ENCODE measurements around the gene FNIP1.
"Not testable (repeated sequence)": the region's sequence is repeated elsewhere in the genome, so short reads cannot be mapped to it uniquely, and the experiment has no call there.

Gene FNIP1

GRCh38 chr5:131684051-131684450, 112.8 kb downstream of the FNIP1 start:
- H3K27me3 ChIP-seq (ENCODE audit: low read depth, low read length): no peaks in the 10 kb centered on the region
- peaks cover 6 to 14% of the 10 kb centered on the region in 2 donors for H3K36me3 ChIP-seq (ENCODE audit: control insufficient read depth in 1 of 2, insufficient read depth in 2 of 2, low read length in 2 of 2)
- H3K4me3 ChIP-seq (ENCODE audit: low read depth in 1 of 2, low read length in 2 of 2): no peak overlapping the region
- no peak overlapping the region for H3K27ac ChIP-seq (ENCODE audit: low read length)
- H3K4me1 ChIP-seq (ENCODE audit: control insufficient read depth in 1 of 2, insufficient read depth in 2 of 2, low read length in 2 of 2): peaks cover 0 to 4% of the 10 kb centered on the region in 2 donors
- H3K9me3 ChIP-seq (ENCODE audit: control insufficient read depth in 1 of 2, low read length in 2 of 2): no peaks in the 10 kb centered on the region

GRCh38 chr5:131682826-131683225, 114.0 kb downstream of the FNIP1 start:
- Histone ChIP-seq H3K4me1 (ENCODE audit: control insufficient read depth in 1 of 2, insufficient read depth in 2 of 2, low read length in 2 of 2) (peaks cover 0 to 4% of the 10 kb centered on the region in 2 donors), H3K36me3 (ENCODE audit: control insufficient read depth in 1 of 2, insufficient read depth in 2 of 2, low read length in 2 of 2) (peaks cover 9 to 14% of the 10 kb centered on the region in 2 donors), H3K9me3 (ENCODE audit: control insufficient read depth in 1 of 2, low read length in 2 of 2) (no peaks in the 10 kb centered on the region), H3K4me3 (ENCODE audit: low read depth in 1 of 2, low read length in 2 of 2) (no peak overlapping the region), H3K27ac (ENCODE audit: low read length) (no peak overlapping the region), H3K27me3 (ENCODE audit: low read depth, low read length) (no peaks in the 10 kb centered on the region)

- Histone ChIP-seq H3K27me3 (ENCODE audit: low read depth, low read length) (no peaks in the 10 kb centered on the region), H3K27ac (ENCODE audit: low read length) (no peak overlapping the region), H3K4me3 (ENCODE audit: low read depth in 1 of 2, low read length in 2 of 2) (no peak overlapping the region), H3K9me3 (ENCODE audit: control insufficient read depth in 1 of 2, low read length in 2 of 2) (no peaks in the 10 kb centered on the region), H3K4me1 (ENCODE audit: control insufficient read depth in 1 of 2, insufficient read depth in 2 of 2, low read length in 2 of 2) (peaks cover 0 to 4% of the 10 kb centered on the region in 2 donors), H3K36me3 (ENCODE audit: control insufficient read depth in 1 of 2, insufficient read depth in 2 of 2, low read length in 2 of 2) (peaks cover 15 to 16% of the 10 kb centered on the region in 2 donors)
These were observed 114.6 kb downstream of the FNIP1 start for GRCh38 chr5:131682175-131682574.

GRCh38 chr5:131679911-131680310, 116.9 kb downstream of the FNIP1 start:
- H3K9me3 ChIP-seq (ENCODE audit: control insufficient read depth in 1 of 2, low read length in 2 of 2): no peaks in the 10 kb centered on the region
- H3K27ac ChIP-seq (ENCODE audit: low read length): no peak overlapping the region
- no peak overlapping the region for H3K4me3 ChIP-seq (ENCODE audit: low read depth in 1 of 2, low read length in 2 of 2)
- H3K36me3 ChIP-seq (ENCODE audit: control insufficient read depth in 1 of 2, insufficient read depth in 2 of 2, low read length in 2 of 2): peaks cover 19 to 25% of the 10 kb centered on the region in 2 donors
- H3K27me3 ChIP-seq (ENCODE audit: low read depth, low read length): no peaks in the 10 kb centered on the region
- H3K4me1 ChIP-seq (ENCODE audit: control insufficient read depth in 1 of 2, insufficient read depth in 2 of 2, low read length in 2 of 2): peaks cover 0 to 4% of the 10 kb centered on the region in 2 donors

- Histone ChIP-seq H3K36me3 (ENCODE audit: control insufficient read depth in 1 of 2, insufficient read depth in 2 of 2, low read length in 2 of 2) (peaks cover 19 to 25% of the 10 kb centered on the region in 2 donors), H3K4me1 (ENCODE audit: control insufficient read depth in 1 of 2, insufficient read depth in 2 of 2, low read length in 2 of 2) (peaks cover 0 to 11% of the 10 kb centered on the region in 2 donors)
- H3K27ac ChIP-seq (ENCODE audit: low read length); H3K4me3 ChIP-seq (ENCODE audit: low read depth in 1 of 2, low read length in 2 of 2); H3K27me3 ChIP-seq (ENCODE audit: low read depth, low read length); H3K9me3 ChIP-seq (ENCODE audit: control insufficient read depth in 1 of 2, low read length in 2 of 2): not testable (repeated sequence)
These were observed 118.5 kb downstream of the FNIP1 start for GRCh38 chr5:131678273-131678672.

- H3K36me3 ChIP-seq (ENCODE audit: control insufficient read depth in 1 of 2, insufficient read depth in 2 of 2, low read length in 2 of 2): peaks cover 19 to 28% of the 10 kb centered on the region in 2 donors
- H3K27ac ChIP-seq (ENCODE audit: low read length): no peak overlapping the region
- H3K4me1 ChIP-seq (ENCODE audit: control insufficient read depth in 1 of 2, insufficient read depth in 2 of 2, low read length in 2 of 2): peaks cover 0 to 19% of the 10 kb centered on the region in 2 donors
These were observed 119.7 kb downstream of the FNIP1 start for GRCh38 chr5:131677115-131677514.

GRCh38 chr5:131672776-131673175, 124.0 kb downstream of the FNIP1 start:
- no peaks in the 10 kb centered on the region for H3K27me3 ChIP-seq (ENCODE audit: low read depth, low read length)
- H3K4me3 ChIP-seq (ENCODE audit: low read depth in 1 of 2, low read length in 2 of 2): peak overlapping the region in 1 of 2 donors; percentile 33
- no peaks in the 10 kb centered on the region for H3K9me3 ChIP-seq (ENCODE audit: control insufficient read depth in 1 of 2, low read length in 2 of 2)
- H3K36me3 ChIP-seq (ENCODE audit: control insufficient read depth in 1 of 2, insufficient read depth in 2 of 2, low read length in 2 of 2): peaks cover 24 to 30% of the 10 kb centered on the region in 2 donors
- peaks cover 6 to 37% of the 10 kb centered on the region in 2 donors for H3K4me1 ChIP-seq (ENCODE audit: control insufficient read depth in 1 of 2, insufficient read depth in 2 of 2, low read length in 2 of 2)
- peak overlapping the region; percentile 91 for H3K27ac ChIP-seq (ENCODE audit: low read length)

More at GRCh38 chr5:131677115-131677514, 119.7 kb downstream of the FNIP1 start:
- H3K9me3 ChIP-seq (ENCODE audit: control insufficient read depth in 1 of 2, low read length in 2 of 2): no peaks in the 10 kb centered on the region
- no peak overlapping the region for H3K4me3 ChIP-seq (ENCODE audit: low read depth in 1 of 2, low read length in 2 of 2)
- H3K27me3 ChIP-seq (ENCODE audit: low read depth, low read length): no peaks in the 10 kb centered on the region

- Histone ChIP-seq H3K4me3 (ENCODE audit: low read depth in 1 of 2, low read length in 2 of 2) (no peak overlapping the region), H3K27me3 (ENCODE audit: low read depth, low read length) (no peaks in the 10 kb centered on the region), H3K4me1 (ENCODE audit: control insufficient read depth in 1 of 2, insufficient read depth in 2 of 2, low read length in 2 of 2) (peaks cover 6 to 37% of the 10 kb centered on the region in 2 donors), H3K9me3 (ENCODE audit: control insufficient read depth in 1 of 2, low read length in 2 of 2) (no peaks in the 10 kb centered on the region), H3K36me3 (ENCODE audit: control insufficient read depth in 1 of 2, insufficient read depth in 2 of 2, low read length in 2 of 2) (peaks cover 18 to 23% of the 10 kb centered on the region in 2 donors), H3K27ac (ENCODE audit: low read length) (peak overlapping the region; percentile 91)
These were observed 124.7 kb downstream of the FNIP1 start for GRCh38 chr5:131671994-131672655.

GRCh38 chr5:131671409-131671808, 125.4 kb downstream of the FNIP1 start:
- Histone ChIP-seq H3K27me3 (ENCODE audit: low read depth, low read length) (no peaks in the 10 kb centered on the region), H3K4me1 (ENCODE audit: control insufficient read depth in 1 of 2, insufficient read depth in 2 of 2, low read length in 2 of 2) (peaks cover 6 to 37% of the 10 kb centered on the region in 2 donors), H3K9me3 (ENCODE audit: control insufficient read depth in 1 of 2, low read length in 2 of 2) (no peaks in the 10 kb centered on the region), H3K27ac (ENCODE audit: low read length) (peak overlapping the region; percentile 53), H3K36me3 (ENCODE audit: control insufficient read depth in 1 of 2, insufficient read depth in 2 of 2, low read length in 2 of 2) (peaks cover 11 to 16% of the 10 kb centered on the region in 2 donors), H3K4me3 (ENCODE audit: low read depth in 1 of 2, low read length in 2 of 2) (no peak overlapping the region)

- peaks cover 0 to 11% of the 10 kb centered on the region in 2 donors for H3K9me3 ChIP-seq (ENCODE audit: control insufficient read depth in 1 of 2, low read length in 2 of 2)
- H3K4me3 ChIP-seq (ENCODE audit: low read depth in 1 of 2, low read length in 2 of 2): no peak overlapping the region
- H3K27ac ChIP-seq (ENCODE audit: low read length): no peak overlapping the region
- H3K36me3 ChIP-seq (ENCODE audit: control insufficient read depth in 1 of 2, insufficient read depth in 2 of 2, low read length in 2 of 2): peaks cover 24 to 27% of the 10 kb centered on the region in 2 donors
- no peaks in the 10 kb centered on the region for H3K27me3 ChIP-seq (ENCODE audit: low read depth, low read length)
- H3K4me1 ChIP-seq (ENCODE audit: control insufficient read depth in 1 of 2, insufficient read depth in 2 of 2, low read length in 2 of 2): peaks cover 0 to under 1% of the 10 kb centered on the region in 2 donors
These were observed 131.9 kb downstream of the FNIP1 start for GRCh38 chr5:131664929-131665328.

- H3K36me3 ChIP-seq (ENCODE audit: control insufficient read depth in 1 of 2, insufficient read depth in 2 of 2, low read length in 2 of 2): peaks cover 30 to 31% of the 10 kb centered on the region in 2 donors
These were observed 134.9 kb downstream of the FNIP1 start for GRCh38 chr5:131661933-131662332.

More at GRCh38 chr5:131661933-131662332, 134.9 kb downstream of the FNIP1 start:
- Histone ChIP-seq H3K4me3 (ENCODE audit: low read depth in 1 of 2, low read length in 2 of 2) (no peak overlapping the region), H3K4me1 (ENCODE audit: control insufficient read depth in 1 of 2, insufficient read depth in 2 of 2, low read length in 2 of 2) (no peaks in the 10 kb centered on the region), H3K27ac (ENCODE audit: low read length) (no peak overlapping the region), H3K9me3 (ENCODE audit: control insufficient read depth in 1 of 2, low read length in 2 of 2) (peaks cover 0 to 15% of the 10 kb centered on the region in 2 donors), H3K27me3 (ENCODE audit: low read depth, low read length) (no peaks in the 10 kb centered on the region)

All from muscle layer of duodenum (tissue), 2 donors.